GM21367 (cell line): ENCODE measurements around the gene ACSBG1.
"Not testable (repeated sequence)": the region's sequence is repeated elsewhere in the genome, so short reads cannot be mapped to it uniquely, and the experiment has no call there.

Source experiments
- ATAC-seq: cut with Tn5 transposase; IDR thresholded peaks from one replicate; pipeline ENCODE4 v1.9.1; 2021; ENCODE audit not compliant: unreplicated experiment

ACSBG1 gene

DNA sequence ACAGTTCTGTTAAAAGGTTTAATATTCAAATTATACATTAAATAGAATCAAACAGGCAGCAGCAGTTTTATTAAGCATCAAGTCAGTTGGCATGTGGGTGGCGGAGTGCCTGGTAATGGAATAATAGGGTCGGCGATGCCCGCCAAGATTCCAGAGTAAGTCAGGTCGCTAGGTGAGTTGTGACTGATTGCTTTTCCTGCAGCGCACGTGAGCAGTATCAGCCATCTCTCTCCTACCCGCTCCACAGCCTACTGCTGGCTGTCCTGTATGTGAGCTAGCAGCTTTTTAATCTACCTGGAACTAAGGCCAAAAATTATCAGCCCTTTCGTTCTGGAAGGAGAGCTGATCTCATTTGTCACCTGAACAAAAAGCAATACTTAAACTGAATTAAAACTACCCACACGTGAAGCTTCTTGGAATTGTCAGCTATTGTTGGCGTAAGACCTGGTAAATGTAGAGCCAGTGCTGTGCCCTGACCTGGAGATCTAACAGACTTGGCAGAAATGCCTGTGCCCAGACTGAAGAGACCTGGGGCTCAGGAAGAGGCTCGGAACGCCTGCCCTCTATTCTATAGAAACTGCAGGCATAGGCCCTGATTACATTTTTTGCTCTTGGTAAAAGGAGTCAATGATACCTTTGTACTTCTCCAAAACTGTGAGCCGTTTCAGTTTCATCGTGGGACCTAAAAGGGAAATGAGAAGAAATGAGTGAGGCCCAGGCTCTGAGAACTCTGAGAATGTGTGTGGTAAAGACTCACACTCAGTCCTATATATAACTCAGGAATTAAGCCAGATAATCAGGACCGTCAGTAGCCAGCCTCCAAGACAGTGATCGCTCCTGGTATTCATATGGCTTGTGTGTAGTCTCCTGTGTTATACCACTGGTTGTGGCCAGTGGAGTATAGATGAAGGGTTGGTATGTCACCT lies 63.3 kb downstream of the ACSBG1 start:
- peak; percentile 59 for ATAC-seq

DNA sequence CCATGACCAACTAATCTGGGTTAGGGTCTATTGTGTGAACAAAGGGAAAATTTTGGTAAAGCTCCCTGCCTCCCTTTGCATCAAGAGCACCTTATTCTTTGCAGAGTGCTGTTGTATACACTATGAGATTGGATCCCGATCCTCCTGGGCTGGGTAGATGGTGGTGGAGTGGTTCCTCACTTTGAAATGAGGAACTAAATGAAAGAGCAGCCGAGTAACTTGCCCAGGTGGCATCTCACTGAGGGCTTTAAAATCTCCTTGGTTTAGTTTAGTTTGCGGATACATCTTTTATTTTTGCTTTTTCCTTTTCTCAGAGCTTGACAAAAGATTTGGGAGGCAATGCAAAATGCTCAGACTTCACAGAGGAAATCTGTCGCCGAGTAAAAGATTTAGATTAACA lies 65.8 kb downstream of the ACSBG1 start:
- ATAC-seq: no peak

DNA sequence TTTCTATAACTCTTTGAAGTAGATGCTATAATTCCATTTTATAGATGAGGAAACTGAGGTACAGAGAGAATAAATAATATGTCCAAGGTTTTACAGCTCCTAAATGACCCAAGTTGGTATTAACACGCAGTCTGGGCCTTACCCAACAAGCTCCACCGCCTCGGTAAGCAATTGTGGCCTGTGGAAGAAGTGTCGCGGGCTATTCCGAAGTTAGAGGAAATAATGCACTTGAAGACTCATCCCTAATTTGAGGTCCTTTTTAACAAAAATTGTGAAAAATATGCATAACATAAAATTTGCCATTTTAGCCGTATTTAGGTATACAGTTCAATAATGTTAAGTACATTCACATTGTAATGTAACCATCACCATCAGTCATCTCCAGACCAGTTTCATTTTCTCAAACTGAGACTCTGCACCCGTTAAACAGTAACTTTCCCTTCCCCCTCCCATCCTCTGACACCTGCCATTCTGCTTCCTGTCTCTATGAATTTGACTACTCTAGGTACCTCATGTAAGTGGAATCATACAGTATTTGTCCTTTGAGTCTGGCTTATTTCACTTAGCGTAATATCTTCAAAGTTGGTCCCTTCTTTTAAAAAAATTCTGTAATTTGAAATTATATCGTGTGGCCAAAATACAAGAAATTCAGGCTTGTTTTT lies 67.0 kb downstream of the ACSBG1 start:
- ATAC-seq: peak; percentile 50

DNA sequence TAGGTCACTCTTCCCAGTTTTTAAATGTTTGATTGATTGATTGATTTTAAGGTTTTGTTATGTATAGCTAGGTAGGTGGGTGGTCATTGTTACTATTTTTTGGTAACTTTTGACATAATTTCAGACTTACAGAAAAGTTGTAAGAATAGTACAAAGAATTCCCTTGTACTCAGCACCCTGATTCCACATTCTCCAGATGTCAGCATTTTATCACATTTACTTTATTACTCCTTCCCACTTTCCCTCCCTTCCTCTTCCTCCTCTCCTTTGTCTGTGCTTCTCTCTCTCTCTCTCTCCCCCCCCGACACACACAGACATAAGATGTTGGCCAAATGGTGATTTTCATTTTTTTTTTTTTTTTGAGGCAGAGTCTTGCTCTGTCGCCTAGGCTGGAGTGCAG lies 70.4 kb downstream of the ACSBG1 start:
- no peak for ATAC-seq

DNA sequence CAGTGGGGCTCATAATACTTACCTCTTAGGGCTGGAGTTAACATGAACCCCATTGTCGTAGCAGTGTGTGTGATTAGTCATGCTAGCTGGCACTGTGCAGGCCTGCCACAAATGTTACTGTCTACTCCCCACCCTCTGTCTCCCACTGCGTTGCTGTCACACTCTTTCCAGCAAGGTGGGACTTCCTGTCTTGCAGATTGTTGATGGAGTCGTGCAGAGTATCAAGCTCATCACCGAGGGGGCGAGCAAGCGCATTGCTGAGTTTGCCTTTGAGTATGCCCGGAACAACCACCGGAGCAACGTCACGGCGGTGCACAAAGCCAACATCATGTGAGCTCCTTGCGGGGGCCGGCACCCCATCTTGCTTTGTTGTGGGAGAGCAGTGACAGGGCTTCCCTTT lies 72.3 kb downstream of the ACSBG1 start:
- ATAC-seq: no peak

DNA sequence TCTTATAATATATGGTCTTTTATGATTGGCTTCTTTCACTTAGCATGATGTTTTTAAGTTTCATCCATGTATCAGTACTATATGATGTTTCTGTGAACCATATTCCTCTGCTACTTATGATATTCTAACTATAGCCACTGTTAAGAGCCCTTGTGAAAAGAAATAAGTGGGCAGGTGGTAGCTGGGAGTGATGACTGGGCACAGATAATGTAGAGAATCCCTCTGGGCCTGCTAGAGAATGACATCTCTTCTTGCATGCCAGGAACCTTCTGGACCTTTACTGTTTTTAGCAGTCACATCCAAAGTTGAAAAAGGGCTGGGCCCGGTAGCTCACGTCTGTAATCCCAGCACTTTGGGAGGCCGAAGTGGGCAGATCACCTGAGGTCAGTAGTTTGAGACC lies 75.0 kb downstream of the ACSBG1 start:
- no peak for ATAC-seq

DNA sequence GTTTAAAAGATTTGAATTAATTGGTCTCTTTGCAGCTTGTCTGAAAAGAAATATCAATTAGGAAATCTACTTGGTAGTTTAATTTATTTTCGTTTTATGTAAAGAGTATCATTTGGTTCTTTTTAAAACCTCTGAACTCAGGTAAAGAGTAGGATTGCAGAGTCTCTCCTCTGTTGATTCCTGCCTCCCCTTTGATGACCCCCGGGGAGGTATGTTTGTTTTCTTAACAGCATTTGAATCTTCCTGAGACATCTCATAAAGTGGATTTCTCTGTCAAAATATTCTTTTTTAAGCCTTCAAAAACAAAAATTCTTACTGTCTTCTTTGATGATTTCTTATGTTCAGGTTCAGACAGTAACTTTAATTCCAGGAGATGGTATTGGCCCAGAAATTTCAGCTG lies 77.2 kb downstream of the ACSBG1 start:
- ATAC-seq: no peak

DNA sequence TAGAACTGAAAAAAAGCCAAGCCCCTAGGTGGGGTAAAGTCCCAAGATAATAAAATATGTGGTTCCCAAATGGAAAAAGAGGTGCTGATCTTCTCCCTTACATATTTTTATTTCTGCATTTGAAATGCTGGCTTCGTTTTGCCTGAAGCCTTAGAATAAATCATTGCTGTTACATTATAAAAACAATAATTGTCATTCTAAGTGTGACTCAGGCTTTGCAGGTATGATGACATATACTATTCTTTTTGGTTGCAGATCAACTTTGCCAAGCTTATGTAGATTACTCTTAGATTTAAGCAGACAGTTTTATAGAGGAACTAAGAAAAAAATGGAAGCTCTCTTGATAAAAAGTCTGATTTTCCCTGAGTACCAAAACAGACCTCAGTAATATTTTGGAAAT lies 77.7 kb downstream of the ACSBG1 start:
- no peak for ATAC-seq

DNA sequence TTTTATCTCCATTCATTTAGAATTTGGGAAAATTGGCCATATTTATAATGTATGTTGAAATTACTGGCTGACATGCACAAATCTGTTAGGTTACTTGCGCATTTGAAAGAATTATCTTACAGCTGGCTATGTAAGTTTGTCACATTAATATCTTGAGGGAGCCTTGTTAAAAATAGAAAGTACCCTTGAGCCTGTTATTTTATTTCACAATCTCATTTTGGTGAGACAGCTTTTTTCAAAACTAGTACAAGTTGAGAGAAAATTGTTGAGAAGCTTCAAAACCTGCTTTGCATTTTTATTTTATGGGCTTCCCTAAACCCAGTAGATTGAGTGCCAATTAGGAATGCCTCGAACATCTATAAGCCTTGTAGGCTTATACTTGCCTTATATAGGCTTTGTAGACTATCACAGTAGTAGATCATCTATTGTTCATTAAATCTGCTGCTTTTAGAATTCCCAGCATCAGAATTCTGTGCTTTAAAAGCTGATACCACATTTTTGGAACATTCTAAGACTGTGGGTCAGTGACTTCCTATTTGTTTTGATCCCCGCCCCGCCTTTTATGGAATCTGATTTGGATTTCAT lies 78.9 kb downstream of the ACSBG1 start:
- ATAC-seq: no peak

DNA sequence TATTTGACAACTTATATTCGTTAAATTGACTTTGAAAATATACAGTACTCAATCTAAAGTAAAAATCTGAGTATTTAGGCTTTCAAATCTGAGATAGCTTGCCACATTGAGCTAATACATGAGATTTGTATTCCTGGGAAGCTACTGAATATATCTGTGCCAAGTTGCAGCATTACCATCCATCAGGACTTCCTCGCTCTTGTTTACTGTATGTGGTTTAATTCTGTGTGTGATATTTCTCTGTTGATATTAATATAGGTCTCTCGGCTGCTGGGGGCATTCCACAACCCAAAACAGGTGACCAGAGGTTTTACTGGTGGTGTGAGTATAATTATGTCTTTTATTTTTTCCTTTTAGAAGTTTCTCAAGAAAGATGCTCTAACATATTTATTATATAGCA lies 79.4 kb downstream of the ACSBG1 start:
- no peak for ATAC-seq

DNA sequence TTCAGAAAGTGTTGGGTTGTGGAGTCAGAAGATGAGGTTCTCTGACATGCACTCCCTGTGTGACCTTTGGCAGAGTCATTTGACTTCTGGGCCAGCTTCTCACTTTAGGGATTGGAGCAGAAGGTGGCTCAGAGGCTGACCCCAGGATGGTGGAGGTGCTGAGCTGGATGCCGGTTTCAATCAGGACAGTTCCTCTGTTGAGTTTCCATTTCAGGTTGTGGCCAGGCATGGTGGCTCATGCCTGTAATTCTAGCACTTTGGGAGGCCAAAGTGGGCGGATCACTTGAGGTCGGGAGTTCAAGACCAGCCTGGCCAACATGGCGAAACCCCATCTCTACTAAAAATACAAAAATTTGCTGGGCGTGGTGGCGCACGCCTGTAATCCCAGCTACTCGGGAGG lies 83.3 kb downstream of the ACSBG1 start:
- ATAC-seq: not testable (repeated sequence)

DNA sequence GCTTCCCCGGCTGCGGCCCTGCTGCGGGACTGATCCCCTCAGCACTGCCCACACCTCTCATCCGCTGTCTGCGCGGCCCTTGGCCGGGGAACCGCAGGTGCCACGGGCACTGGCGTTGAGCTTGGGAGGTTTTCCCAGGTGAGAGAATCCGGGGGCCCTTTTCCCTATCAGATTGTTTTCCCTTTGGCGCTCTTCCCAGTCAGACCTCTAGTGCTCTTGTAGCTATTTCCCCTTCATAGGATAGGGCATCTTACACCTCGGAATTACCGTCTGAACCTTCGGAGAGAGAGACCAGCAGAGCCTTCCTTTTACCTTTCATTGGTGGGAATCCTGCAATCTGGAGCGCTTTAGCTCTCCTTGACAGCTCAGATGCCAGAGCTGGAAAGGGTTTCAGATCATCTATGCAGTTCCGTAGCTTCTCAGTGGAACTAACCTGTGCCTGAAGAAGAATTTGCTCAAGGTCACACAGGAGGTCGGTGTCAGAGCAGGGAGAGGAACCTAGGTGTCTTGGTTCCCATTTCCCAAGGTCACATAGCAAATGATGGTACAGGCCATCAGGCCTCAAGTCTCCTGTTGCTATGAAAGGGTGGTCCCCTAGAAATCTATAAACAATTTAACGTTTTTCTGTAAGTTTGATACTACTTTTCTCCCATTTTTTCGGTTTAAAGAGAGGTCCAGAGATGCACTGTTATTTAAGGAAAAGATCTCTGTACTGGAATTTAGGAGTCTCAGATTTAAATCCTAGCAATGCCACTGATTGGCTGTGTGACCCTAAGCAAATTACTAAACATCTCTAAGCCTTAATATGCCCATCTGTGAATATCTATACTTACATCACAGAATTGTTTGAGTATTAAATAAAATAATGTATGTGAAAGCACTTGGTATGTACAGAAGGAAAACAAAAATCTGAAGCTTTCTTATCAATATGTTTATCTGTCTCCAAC lies 84.3 kb downstream of the ACSBG1 start:
- no peak for ATAC-seq

DNA sequence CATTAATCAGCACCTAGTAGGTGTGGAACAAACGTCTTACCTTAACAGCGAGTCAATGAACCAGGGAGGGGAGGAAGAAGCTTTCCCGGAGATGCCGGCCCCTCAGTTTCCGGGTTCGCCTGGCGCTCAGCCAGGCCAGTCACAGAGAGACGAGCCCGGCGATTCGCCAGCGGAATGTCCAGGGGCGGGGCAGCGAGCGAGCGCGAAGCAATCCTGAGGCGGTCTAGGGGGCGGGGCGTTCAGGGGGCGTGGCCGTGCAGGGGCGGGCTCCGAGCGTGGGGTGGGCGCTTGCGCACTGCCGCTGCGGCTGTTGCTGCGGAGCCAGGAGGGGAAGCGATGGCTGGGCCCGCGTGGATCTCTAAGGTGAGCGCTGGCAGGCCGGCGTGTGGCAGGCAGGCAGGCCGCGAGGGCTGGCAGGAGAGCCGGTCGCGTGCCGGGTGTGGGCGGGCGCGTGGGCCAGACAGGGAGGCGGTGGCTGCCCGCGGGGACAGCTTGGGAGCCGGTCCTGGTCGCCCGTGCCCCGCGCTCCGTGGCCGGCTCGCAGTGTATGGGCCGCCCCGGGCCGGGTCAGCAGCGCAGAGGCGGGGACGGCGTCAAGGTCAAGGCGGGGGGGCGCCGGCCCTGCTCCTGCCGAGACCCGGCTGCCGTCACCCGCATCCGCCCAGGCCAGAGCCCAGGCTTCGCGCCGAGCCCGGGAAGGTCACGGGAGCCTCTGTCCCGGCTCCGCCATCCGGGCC lies 85.1 kb downstream of the ACSBG1 start, which contains the start of gene IDH3A:
Gene IDH3A (plus strand): TSS at position 295 of the 737 bp plus-strand sequence. CDS start 42 bp downstream, at position 337.
- peak; percentile 69 for ATAC-seq

DNA sequence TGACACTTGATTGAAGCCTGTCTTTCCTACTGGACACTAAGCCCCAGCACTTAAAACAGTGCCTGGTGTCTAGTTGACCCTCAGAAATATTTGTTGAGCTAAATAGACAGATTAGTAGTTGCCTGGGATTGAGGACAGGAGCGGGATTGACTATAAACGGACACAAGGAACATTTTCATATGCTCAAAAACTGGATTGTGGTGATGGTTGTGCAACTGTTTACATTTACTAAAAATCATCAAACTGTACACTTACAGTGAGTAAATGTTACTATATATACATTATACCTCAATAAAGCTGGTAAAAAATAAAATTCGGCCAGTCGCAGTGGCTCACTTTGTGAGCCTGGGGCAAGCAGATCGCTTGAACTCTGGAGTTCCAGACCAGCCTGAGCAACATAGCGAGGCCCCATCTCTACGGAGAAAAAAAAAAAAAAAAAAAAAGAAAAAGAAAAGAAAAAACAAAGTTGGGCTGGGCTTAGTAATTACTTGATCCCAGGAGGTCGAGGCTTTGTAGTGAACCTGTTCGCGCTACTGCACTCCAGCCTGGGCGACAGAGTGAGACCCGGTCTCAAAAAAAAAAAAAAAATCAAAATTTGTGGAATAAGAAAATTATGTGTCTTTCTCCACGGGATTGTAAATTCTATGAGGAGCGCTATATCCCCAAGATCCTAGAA lies 85.8 kb downstream of the ACSBG1 start:
- no peak for ATAC-seq

DNA sequence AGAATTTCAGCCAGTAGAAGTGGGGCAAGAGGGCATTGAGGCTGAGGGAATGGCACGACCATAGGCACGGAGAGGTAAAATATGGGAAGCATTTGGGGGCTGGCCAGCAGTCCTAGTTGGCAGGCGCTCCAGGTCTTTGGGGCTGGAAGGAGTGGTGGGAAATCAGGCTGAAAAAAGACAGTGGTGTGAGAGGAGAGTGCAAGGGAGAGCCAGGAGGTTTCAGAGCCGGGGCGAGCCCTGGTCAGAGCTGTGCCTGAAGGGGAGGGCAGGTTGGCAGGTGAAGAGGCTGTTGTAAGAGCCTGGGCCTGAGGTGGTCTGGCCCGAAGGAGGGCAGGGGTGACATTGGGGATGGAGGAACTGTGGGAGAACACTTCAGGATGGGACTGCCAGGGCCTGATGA lies 86.8 kb downstream of the ACSBG1 start:
- ATAC-seq: no peak

DNA sequence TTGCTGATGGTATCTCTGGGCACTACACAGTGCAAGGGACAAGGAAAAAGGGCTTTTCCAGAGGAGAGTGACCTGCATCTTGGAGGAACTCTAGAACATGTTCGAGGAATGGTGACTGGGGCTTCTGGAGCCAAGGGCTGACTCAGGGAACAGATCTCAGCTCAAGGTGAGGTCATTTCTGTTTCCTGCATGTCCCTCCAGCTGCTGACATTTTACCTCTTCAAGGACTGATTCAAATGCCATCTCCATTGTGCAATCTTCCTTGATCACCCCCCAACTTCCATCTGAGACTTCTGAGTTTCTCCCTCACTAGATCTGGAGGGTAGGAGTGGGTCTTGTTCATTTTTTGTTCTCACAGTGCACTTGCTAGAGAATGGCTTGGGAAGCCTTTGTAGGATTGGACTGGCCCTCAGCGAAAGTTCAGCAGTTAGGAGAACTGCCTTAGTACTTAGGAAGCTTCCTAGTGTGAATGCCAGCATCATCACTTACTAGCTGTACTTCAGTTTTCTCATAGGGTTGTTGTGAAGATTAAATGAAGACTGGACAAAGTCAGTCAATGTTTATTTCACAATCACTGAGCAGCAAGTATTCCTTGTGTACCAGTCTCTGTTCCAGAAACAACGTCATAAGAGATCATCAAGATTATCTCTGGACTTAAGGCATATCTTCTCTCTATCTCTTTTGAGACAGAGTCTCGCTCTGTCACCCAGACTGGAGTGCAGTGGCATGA lies 87.8 kb downstream of the ACSBG1 start:
- no peak for ATAC-seq

DNA sequence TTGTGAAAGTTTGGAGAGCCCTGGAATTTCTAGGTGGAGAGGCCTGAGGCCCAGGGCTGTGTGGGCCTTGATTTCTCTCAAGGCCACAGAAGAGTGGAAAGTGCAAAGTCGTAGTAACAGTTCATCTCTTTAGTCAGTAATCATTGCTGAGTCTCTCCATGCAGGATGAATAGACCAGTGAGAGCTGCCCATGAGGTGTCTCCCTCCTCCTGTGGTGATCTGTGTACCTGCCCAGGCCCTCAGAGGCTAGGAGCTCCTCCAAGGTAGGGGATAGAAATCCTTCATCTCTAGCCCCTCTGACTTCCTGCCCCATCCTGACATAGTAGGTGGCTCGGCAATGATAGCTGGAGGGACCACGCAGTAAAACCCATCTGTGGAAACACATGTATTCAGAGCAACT lies 92.0 kb downstream of the ACSBG1 start:
- no peak for ATAC-seq

DNA sequence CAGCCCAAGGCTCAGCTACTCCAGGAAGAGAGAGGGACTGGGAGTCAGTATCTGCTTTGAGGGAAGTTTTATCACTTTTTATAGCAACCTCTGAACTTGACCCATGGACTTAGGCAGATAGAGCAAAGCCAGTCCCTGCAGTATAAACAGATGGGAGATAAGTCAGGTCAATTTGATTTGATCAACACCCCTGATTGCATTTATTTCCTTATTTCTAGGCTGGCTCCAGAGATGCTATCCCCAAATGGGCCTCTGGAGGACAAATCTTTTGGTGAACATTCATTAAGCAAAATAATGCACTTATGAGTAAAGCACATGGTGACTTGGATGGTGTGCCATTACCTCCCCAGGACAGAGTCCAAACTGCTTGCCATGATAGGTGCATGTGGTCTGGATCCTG lies 94.1 kb downstream of the ACSBG1 start:
- ATAC-seq: no peak

DNA sequence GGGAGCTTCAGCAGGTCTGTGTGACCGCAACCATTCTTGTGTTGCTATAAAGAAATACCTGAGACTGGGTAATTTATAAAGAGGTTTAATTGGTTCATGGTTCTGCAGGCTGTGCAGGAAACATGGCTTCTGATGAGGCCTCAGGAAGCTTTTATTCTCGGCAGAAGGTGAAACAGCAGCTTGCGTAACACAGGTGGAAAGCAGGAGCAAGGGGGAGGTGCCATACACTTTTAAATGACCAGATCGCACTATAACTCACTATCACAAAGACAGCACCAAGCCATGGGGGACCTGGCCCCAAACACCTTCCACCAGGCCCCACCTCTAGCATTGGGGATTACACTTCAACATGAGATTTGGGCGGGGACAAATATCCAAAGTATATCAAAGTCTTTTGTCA lies 94.8 kb downstream of the ACSBG1 start:
- ATAC-seq: no peak
